ENCODE measurements around the gene RBBP4.

RBBP4 gene

GRCh38 chr1:32724678-32725614 lies 73.9 kb downstream of the RBBP4 start:
- DNase-seq: no peak

GRCh38 chr1:32725615-32725982 lies 74.6 kb downstream of the RBBP4 start:
- DNase-seq: no peak

- no peak for DNase-seq
These were observed 76.9 kb downstream of the RBBP4 start for GRCh38 chr1:32727876-32728275.

GRCh38 chr1:32728413-32729077 lies 77.5 kb downstream of the RBBP4 start:
- no peak for DNase-seq

- no peak for DNase-seq
These were observed 78.4 kb downstream of the RBBP4 start for GRCh38 chr1:32729254-32730046.

- no peak for DNase-seq
These were observed 82.7 kb downstream of the RBBP4 start for GRCh38 chr1:32733582-32734321.
